ENCODE data around the gene ABR. TPM values are rescaled to one million over a fixed set of nuclear protein-coding genes. Genes with fewer than 3 reads are reported as not detected.
"Not testable (repeated sequence)": the region's sequence is repeated elsewhere in the genome, so short reads cannot be mapped to it uniquely, and the experiment has no call there.

Gene ABR
- total RNA-seq, 4 donors from 2014 or later = 286 to 1,099 (median 522) TPM

- WGBS, 2 donors (ENCODE audit: low coverage in 1 of 2) = 69% methylated on average over 21 of the region's 30 CpGs; no CpG with 5 or more reads in 1 of the 2 donors
- DNase-seq = peak; percentile 15
- intact Hi-C loops (cut with DNase I; ENCODE audit: low total_unique reads) (no loop called here), in situ Hi-C loops (cut with MboI; ENCODE audit: low pct_ligation_motif_present in 1 of 4, low pct_unique_long_range_greater_than_20kb in 1 of 4, low sequenced_read_pairs in 3 of 4) (no loop called here)
- H3K27ac ChIP-seq = no peak overlapping the region
- no peak for TF ChIP-seq EP300 (IDR thresholded peaks at IDR 0.05; ENCODE audit: low read depth)
- TF ChIP-seq CTCF (IDR thresholded peaks at IDR 0.05) = no peak
- no peak for TF ChIP-seq POLR2A (IDR thresholded peaks at IDR 0.05)
- no peak for TF ChIP-seq POLR2AphosphoS5 (IDR thresholded peaks at IDR 0.05)
- no peaks in the 10 kb centered on the region for H3K4me1 ChIP-seq
- no peaks in the 10 kb centered on the region for H3K9me3 ChIP-seq
- no peaks in the 10 kb centered on the region for H3K36me3 ChIP-seq
- no peak overlapping the region for H3K4me3 ChIP-seq
- H3K27me3 ChIP-seq = no peaks in the 10 kb centered on the region
Measured at GRCh38 chr17:1153795-1154546, 25.8 kb downstream of the ABR start.

GRCh38 chr17:1152582-1152981, 27.2 kb downstream of the ABR start:
- DNase-seq; H3K9me3 ChIP-seq; H3K27ac ChIP-seq; H3K4me3 ChIP-seq; in situ Hi-C loops (cut with MboI; ENCODE audit: low pct_ligation_motif_present in 1 of 4, low pct_unique_long_range_greater_than_20kb in 1 of 4, low sequenced_read_pairs in 3 of 4); H3K36me3 ChIP-seq; intact Hi-C loops (cut with DNase I; ENCODE audit: low total_unique reads); H3K27me3 ChIP-seq; H3K4me1 ChIP-seq: not testable (repeated sequence)
- WGBS, 2 donors (ENCODE audit: low coverage in 1 of 2) = 83 to 87% methylated on average over 2 to 8 of the region's 8 CpGs

- Histone ChIP-seq H3K4me3 (no peak overlapping the region), H3K27ac (no peak overlapping the region), H3K9me3 (no peaks in the 10 kb centered on the region), H3K4me1 (peaks cover 0 to 8% (median 0%) of the 10 kb centered on the region in 4 donors), H3K27me3 (no peaks in the 10 kb centered on the region), H3K36me3 (no peaks in the 10 kb centered on the region)
- no peak for DNase-seq
- intact Hi-C loops (cut with DNase I; ENCODE audit: low total_unique reads) (no loop called here), in situ Hi-C loops (cut with MboI; ENCODE audit: low pct_ligation_motif_present in 1 of 4, low pct_unique_long_range_greater_than_20kb in 1 of 4, low sequenced_read_pairs in 3 of 4) (no loop called here)
- TF ChIP-seq POLR2AphosphoS5 (IDR thresholded peaks at IDR 0.05) (no peak), CTCF (IDR thresholded peaks at IDR 0.05) (no peak), EP300 (IDR thresholded peaks at IDR 0.05; ENCODE audit: low read depth) (no peak), POLR2A (IDR thresholded peaks at IDR 0.05) (no peak)
- 71% methylated on average over 12 of the region's 12 CpGs; no CpG with 5 or more reads in 1 of the 2 donors for WGBS, 2 donors (ENCODE audit: low coverage in 1 of 2)
Measured at GRCh38 chr17:1150863-1151600, 28.7 kb downstream of the ABR start.

DNA sequence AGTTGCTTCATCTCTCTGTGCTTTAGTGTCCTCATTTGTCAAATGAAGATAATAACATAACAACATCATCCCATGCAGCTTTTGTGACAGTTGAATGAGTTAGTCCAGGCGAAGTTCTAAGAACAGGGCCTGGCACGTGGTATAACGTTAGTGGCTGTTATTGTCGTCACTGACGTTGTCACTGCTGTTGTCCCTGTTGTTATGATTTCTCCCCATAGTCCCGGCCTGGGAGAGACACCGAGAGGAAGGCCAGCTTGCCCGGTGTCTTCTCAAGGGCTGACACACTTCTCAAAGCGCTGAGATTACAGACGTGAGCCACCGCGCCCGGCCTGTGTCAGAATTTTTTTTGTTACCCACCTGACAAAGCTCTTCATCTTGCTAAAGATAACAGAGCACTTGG, 29.9 kb downstream of the ABR start:
- in situ Hi-C loops (cut with MboI; ENCODE audit: low pct_ligation_motif_present in 1 of 4, low pct_unique_long_range_greater_than_20kb in 1 of 4, low sequenced_read_pairs in 3 of 4) = no loop called here
- H3K27ac ChIP-seq = no peak overlapping the region
- 73 to 86% methylated on average over 6 to 13 of the region's 13 CpGs for WGBS, 2 donors (ENCODE audit: low coverage in 1 of 2)
- DNase-seq = no peak
- no peak for TF ChIP-seq POLR2AphosphoS5 (IDR thresholded peaks at IDR 0.05)
- no peaks in the 10 kb centered on the region for H3K27me3 ChIP-seq
- H3K36me3 ChIP-seq = no peaks in the 10 kb centered on the region
- no peaks in the 10 kb centered on the region for H3K9me3 ChIP-seq
- peaks cover 0 to 8% (median 0%) of the 10 kb centered on the region in 4 donors for H3K4me1 ChIP-seq
- no peak overlapping the region for H3K4me3 ChIP-seq
- intact Hi-C loops (cut with DNase I; ENCODE audit: low total_unique reads) = no loop called here

DNA sequence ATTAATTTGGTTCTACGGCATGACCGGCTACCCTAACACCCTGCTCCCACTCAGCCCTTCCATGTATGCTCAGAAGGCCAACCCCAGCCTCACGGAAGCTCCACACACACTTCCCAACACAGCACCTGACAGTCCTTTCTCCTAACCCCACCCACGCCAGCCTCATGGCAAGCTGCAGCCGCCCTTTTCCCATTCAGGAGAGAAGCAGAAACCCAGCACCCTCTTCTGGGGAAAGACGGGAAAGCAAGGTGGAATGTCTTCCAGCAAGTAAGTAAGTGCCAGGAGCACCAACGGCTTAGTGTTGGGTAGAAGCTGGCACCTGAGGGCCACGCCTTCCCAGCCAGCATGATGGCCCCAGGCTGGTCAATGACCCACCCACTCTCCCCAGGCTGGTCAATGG, 32.1 kb downstream of the ABR start:
- H3K4me1 ChIP-seq = peaks cover 0 to 8% (median 0%) of the 10 kb centered on the region in 4 donors
- intact Hi-C loops (cut with DNase I; ENCODE audit: low total_unique reads) = no loop called here
- 53 to 82% methylated on average over 2 to 8 of the region's 8 CpGs for WGBS, 2 donors (ENCODE audit: low coverage in 1 of 2)
- in situ Hi-C loops (cut with MboI; ENCODE audit: low pct_ligation_motif_present in 1 of 4, low pct_unique_long_range_greater_than_20kb in 1 of 4, low sequenced_read_pairs in 3 of 4) = no loop called here
- H3K9me3 ChIP-seq = no peaks in the 10 kb centered on the region
- peak overlapping the region in 1 of 4 donors; percentile 4 for H3K27ac ChIP-seq
- H3K27me3 ChIP-seq = no peaks in the 10 kb centered on the region
- TF ChIP-seq EP300 (IDR thresholded peaks at IDR 0.05; ENCODE audit: low read depth) = no peak
- peak in 2 of 3 donors; percentile 10 to 29 for TF ChIP-seq POLR2AphosphoS5 (IDR thresholded peaks at IDR 0.05)
- TF ChIP-seq CTCF (IDR thresholded peaks at IDR 0.05) = peak; percentile 26 to 81 (median 55)
- DNase-seq = peak; percentile 88
- no peak overlapping the region for H3K4me3 ChIP-seq
- H3K36me3 ChIP-seq = no peaks in the 10 kb centered on the region

All from transverse colon (tissue), 4 donors.